HT1080 (cell line): Measurements from ENCODE around the gene NEURL1B. TPM values are rescaled to one million over a fixed set of nuclear protein-coding genes. Genes with fewer than 3 reads are reported as not detected.
"Not testable (repeated sequence)": the region's sequence is repeated elsewhere in the genome, so short reads cannot be mapped to it uniquely, and the experiment has no call there.

Source experiments
- DNase-seq: peaks from one replicate; pipeline ENCODE4 v3.0.0-alpha.2; 2015; ENCODE audit warnings: low read depth
- polyA plus RNA-seq, 2 experiments: library from polyadenylated mRNA; depleted of rRNA; stranded (reverse); fragments of >200 nt; gene quantifications; 2 replicates each; pipeline ENCODE4 v1.2.3, GENCODE V29; 2015
- total RNA-seq: library from RNA; depleted of rRNA; stranded (reverse); fragments of >200 nt; shearing (Covaris generic); gene quantifications from 2 replicates; pipeline ENCODE4 v1.2.3, GENCODE V29; 2014; rRNA removed

Gene NEURL1B
- 0.10 and 0.55 TPM in 2 replicates for total RNA-seq
- polyA plus RNA-seq (2015; cell fraction: cytosol; rRNA removed), result 0.68 and 0.80 TPM in 2 replicates
- 0.69 and 0.93 TPM in 2 replicates for polyA plus RNA-seq (2015; cell fraction: nucleus; rRNA removed)

- peak; percentile 50 for DNase-seq
Observed at GRCh38 chr5:172640822-172641358, at the start of gene NEURL1B. Gene NEURL1B, plus strand, starts transcription at chr5:172641263. Its CDS starts 144 bp downstream, at chr5:172641407.

GRCh38 chr5:172591636-172592035, 49.4 kb upstream of the NEURL1B start:
- no peak for DNase-seq

- no peak for DNase-seq
Observed at GRCh38 chr5:172592881-172593280, 48.2 kb upstream of the NEURL1B start.

- DNase-seq, result no peak
Observed at GRCh38 chr5:172593306-172593705, 47.8 kb upstream of the NEURL1B start.

- DNase-seq, result no peak
Observed at GRCh38 chr5:172593721-172594235, 47.3 kb upstream of the NEURL1B start.

- no peak for DNase-seq
Observed at GRCh38 chr5:172594431-172594830, 46.6 kb upstream of the NEURL1B start.

GRCh38 chr5:172594867-172595466, 46.1 kb upstream of the NEURL1B start:
- DNase-seq, result no peak

- DNase-seq, result no peak
Observed at GRCh38 chr5:172595596-172596455, 45.2 kb upstream of the NEURL1B start.

GRCh38 chr5:172596638-172597231, 44.3 kb upstream of the NEURL1B start:
- DNase-seq, result no peak

- no peak for DNase-seq
Observed at GRCh38 chr5:172597755-172598155, 43.3 kb upstream of the NEURL1B start.

GRCh38 chr5:172598251-172599203, 42.5 kb upstream of the NEURL1B start:
- DNase-seq, result no peak

GRCh38 chr5:172599204-172599567, 41.9 kb upstream of the NEURL1B start:
- no peak for DNase-seq

- no peak for DNase-seq
Observed at GRCh38 chr5:172600571-172600970, 40.5 kb upstream of the NEURL1B start.

- not testable (repeated sequence) for DNase-seq
Observed at GRCh38 chr5:172601576-172601975, 39.5 kb upstream of the NEURL1B start.

- no peak for DNase-seq
Observed at GRCh38 chr5:172602783-172603231, 38.3 kb upstream of the NEURL1B start.

- DNase-seq, result no peak
Observed at GRCh38 chr5:172603251-172603806, 37.7 kb upstream of the NEURL1B start.

- no peak for DNase-seq
Observed at GRCh38 chr5:172605466-172605865, 35.6 kb upstream of the NEURL1B start.

- DNase-seq, result no peak
Observed at GRCh38 chr5:172606156-172606785, 34.8 kb upstream of the NEURL1B start.

- no peak for DNase-seq
Observed at GRCh38 chr5:172607213-172607793, 33.8 kb upstream of the NEURL1B start.
